Measurements from ENCODE around the gene A2M. TPM values are rescaled to one million over a fixed set of nuclear protein-coding genes. Genes with fewer than 3 reads are reported as not detected.

The A2M gene
- total and polyA plus RNA-seq, 2 of the 13 experiments (the other 11 are each of a cell fraction or from before 2014, with no cell fraction given): 2,807 to 6,551 TPM

DNA sequence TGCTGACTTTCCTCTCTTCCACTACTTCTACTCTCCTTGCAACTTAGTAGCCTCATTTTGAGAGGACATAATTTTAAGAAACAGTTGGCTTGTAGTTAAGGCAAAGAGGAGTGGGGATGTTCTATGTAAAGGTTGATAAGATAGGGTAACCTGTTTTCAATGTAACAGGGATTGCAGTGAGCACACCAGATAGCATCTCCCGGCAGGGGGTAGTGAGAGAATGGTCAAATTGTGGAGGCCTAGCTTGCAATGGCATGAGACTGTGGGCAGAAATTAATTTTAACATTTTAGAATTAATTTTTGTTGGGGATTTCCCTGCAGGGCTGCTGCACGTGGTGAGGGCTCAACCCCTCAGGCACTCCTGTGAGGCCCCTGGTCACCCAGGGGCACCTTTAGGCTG, 84.9 kb downstream of the A2M start (continued):
- TF ChIP-seq ZNF407 (CRISPR knock-in tag; IDR thresholded peaks at IDR 0.05; ENCODE audit: not compliant biosample characterization) (no peak), ZNF891 (CRISPR knock-in tag; IDR thresholded peaks at IDR 0.05) (no peak), SMARCE1 (IDR thresholded peaks at IDR 0.05; ENCODE audit: borderline replicate concordance) (no peak), MTERF4 (CRISPR knock-in tag; IDR thresholded peaks at IDR 0.05) (no peak), ZNF784 (CRISPR knock-in tag; IDR thresholded peaks at IDR 0.05; ENCODE audit: borderline replicate concordance) (no peak), ZNF205 (CRISPR knock-in tag; IDR thresholded peaks at IDR 0.05) (no peak)
- TF ChIP-seq, protein P1, sequence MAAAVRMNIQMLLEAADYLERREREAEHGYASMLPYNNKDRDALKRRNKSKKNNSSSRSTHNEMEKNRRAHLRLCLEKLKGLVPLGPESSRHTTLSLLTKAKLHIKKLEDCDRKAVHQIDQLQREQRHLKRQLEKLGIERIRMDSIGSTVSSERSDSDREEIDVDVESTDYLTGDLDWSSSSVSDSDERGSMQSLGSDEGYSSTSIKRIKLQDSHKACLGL (CRISPR knock-in tag; IDR thresholded peaks at IDR 0.05): no peak

Data from HepG2 (cell line).